ENCODE data around the gene USP44.

USP44 gene

DNA sequence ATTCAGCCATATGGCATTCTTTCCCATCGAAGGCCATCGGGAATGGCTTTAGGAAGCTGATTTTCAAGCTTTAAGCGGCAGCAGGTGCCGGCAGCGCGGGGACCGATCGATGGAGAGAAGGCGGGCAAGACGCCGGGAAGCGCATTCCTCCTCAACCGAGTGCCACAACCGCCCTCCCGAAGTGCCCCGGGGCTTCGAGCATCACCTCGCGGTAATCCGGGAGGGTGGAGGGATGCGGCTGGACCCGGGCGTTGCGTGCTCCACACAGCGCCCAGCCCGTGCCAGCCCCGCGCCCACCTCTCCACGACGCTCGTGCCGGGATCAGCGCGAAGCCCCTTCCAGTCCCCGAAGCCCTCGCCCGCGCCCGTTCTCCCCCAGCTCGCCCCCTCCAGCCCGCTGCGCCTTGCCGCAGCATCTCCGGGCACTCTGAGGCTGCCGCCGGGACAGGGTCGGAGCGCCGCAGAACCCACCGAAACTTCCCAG is 3.2 kb downstream of the USP44 start:
- DNase-seq = peak; percentile 38

DNA sequence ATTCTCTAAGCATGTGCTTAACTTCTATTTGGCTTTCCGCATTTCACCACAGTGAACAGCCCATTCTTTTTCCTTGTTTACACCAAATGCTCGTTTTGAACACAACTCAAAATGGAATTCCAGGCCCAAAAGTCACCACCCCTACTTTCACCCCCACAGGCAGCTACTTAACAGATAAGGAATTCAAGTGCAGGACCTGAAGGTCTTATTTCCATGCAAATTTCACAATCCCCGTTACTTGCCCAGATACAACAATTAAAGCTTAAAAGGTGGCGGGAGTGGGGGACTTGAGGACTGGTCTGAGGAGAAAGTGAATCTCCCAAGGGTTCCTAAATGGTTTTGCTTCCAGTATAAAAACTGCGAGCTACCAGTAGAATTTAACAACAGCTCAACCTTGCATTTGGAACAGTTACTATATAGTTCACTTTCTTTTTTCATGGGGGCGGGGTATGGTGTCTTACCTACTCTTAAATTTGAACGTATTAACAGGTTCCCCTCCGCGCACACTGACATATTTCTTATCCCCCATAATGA is 3.7 kb downstream of the USP44 start:
- no peak for DNase-seq

DNA sequence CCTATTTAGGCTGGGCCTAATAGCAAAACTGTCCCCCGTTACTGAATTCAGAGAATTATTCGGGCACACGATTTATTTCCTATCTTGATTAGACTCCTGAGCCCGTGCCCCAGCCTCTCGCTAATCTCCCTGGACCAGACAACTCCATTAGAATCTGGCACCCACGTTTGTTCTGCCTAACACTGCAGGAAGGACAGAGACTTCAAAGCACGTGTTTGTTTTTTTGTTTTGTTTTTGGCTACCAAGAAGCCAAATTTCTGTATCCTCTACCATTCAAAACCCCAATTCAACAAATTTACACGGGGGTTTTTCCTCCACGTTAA is 4.8 kb downstream of the USP44 start:
- DNase-seq = no peak

DNA sequence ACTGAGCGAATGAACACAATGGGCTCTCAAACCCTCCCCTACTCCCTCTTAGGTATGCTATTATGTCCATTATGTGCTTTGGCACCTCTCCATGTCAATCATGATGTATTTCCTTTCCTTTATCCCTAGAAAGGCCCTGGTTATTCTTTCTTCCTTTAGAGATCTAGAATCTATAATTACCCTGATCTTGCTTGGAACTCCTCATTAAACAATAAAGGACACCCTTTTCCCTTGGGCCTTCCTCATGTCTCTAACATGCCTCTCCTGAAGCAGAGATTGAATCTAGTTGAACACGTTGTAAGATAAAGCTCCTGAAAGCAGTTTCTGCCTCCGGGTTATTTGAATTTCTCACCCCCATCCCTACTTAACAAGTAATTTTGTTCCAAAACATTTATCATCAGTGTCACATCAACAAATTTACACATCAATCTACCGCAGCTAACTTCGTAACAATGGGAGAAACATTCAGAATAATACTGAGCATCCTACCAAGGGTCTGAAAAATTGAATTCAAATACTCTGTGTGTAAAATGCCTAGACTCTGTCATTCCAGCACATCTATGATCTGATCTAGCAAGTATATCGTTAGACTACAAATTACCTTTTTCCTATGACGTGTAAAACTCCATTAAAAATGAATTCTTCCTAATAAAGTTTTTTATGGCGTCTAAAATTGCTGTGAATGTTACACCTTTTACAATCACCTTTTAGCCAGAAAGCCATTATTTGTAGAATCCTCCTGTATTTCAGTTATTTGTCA is 5.4 kb downstream of the USP44 start:
- no peak for DNase-seq

DNA sequence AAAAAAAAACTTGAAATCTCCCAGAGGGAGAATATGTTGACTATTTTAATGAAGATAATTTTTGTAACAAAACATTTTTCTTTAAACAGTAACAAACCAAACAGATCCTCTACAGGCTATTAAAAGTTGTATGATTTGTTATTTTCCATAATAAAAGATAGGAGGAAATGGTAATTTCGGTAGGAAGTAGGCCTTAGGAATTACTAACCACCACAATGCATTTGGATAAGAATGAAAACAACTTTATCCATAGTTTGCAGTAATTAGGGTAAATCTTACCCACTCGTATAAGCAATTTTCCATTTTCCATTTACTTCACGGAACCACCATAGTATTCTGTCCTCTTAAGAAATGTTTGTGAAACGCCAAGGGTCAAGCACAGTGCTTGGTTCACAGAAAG is 6.0 kb downstream of the USP44 start:
- DNase-seq = no peak

DNA sequence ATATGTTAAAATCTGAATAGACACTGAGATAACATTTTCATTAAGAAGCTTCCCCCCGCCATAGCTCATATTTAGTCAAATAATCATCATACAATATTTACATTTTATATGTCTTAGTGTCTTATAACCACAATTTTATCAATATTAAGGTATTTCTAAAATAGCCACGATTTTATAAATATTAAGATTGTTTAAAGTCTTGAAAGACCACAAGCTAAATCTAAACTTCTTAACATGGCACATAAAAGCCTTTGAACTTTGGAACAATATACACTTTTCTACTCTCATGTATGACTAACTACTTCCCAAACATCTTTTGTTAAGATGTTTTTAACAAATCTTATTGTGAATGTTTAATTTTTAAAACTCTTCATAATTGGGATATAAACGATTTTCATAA is 6.5 kb downstream of the USP44 start:
- no peak for DNase-seq

DNA sequence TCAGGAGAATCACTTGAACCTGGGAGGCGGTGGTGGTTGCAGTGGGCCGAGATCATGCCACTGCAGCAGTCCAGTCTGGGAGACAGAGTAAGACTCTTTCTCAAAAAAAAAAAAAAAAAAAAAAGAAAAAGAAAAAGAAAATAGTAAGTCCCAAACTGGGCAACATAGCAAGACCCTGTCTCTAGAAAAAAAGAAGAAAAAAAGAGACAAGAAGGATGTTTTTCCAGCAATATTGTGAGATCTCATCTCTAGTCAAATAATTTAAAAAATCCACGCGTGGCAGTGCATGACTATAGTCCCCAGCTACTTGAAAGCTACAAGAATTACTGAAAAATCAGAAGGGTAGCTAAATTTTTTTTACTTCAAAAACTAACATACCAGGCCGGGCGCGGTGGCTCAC is 8.0 kb downstream of the USP44 start:
- DNase-seq = no peak

DNA sequence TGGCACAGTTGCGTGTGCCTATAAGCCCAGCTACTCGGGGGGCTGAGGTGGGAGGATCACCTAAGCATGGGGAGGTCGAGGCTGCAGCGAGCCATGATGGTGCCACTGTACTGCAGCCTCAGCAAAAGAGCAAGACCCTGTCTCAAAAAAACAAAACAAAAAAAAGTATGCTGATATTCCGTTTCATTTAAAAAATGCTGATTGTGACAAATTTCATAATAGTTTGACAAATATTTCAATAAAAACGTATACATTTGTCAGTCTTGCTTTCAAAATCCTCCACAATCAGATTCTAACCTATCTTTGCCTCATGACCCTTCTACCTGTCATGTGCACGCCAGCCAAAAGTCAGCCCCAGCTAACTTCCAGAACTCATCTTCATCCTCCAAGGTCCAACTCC is 9.8 kb downstream of the USP44 start:
- DNase-seq = no peak

DNA sequence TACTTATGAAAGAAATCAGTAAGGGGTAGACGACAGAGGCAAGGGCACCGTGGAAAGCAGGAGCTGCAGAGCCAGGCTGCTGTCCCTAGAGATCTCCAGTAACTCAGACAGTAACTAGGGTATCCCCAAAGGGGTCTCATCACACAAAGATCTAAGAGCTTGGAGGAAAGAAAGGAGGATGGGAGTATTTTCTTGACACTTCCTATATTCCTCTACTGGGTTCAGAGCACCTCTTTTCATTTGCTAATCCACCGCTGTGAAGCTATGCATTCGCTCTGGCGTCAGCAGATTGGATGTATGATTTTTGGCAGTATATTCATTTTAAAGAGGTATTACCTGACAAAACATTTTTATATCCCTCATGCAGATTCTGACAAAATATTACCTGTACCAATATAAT is 12.6 kb downstream of the USP44 start:
- no peak for DNase-seq

DNA sequence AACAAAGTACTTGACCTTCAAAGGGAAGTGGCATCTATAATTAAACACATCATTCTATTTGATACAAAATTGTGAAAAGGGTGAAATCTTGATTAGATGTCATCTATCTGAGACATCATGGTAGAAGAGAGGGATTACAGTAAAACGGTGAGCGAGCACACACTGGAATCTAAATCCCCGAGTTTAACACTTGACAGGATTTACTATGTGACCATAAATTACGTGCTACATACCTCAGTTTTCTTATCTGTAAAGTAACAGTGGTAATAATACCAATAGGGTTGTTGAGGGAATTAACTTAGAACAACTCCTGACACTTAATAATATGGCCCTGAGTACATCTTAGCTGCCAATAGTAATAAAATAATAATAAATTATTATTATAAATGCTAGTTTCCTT is 13.3 kb downstream of the USP44 start:
- DNase-seq = no peak

DNA sequence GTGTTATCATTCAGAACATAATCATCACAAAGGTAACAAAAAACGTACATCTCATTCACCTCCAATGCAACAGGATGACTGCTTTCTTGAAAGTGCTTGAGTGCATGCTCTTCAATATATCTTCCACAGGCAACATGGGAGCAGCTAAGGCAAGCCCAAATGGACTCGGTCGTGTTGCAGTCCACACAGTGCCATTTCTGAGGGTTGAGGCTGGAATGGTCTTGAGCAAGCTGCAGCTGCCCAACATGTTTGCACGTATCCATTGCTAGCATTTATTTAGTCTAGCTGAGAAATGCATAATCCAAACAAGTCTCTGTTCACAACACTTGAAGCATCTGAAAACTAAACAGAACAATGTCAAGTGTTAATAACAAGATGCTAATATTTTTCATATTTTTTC is 17.3 kb downstream of the USP44 start:
- no peak for DNase-seq

DNA sequence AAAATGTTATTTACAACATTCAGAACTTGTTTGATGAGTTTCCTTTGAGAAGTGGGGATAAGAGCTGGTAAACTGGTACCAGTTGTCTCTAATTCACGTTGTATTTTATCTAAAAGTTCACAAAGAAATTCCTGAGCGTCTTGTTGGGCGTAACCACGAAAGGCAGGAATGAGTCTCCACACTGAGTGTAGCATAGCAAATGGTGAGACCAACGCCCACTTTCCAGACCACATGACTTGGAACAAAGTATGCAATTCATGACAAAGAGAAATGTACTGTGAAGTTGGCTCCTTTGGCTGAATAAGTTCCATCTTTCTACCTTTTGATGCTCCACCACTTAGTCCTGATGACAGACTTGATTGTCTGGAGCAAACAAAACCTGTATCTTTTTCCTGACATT is 18.4 kb downstream of the USP44 start:
- no peak for DNase-seq

DNA sequence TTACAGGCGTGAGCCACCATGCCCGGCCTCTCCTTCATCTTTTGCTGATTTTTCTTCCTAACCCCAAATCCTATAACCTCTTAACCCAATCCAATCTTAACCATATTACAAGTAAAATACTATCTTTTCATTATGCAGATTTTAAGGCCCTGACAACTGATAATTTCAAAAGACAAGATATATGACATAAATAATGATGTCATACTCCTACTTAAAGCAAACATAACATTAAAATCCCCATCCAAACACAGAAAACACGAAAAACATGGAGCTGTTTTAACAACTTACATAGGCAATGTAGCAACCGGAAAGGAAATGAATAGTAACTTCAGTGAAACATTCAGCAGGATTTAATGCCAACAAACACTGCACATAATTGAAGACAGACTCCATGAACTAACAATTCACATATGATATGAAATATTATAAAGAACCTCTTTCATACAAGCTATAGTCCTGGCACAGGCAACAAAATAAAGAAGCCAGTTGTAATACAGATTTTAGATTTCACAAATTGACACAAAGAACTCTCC is 21.5 kb downstream of the USP44 start:
- DNase-seq = no peak

DNA sequence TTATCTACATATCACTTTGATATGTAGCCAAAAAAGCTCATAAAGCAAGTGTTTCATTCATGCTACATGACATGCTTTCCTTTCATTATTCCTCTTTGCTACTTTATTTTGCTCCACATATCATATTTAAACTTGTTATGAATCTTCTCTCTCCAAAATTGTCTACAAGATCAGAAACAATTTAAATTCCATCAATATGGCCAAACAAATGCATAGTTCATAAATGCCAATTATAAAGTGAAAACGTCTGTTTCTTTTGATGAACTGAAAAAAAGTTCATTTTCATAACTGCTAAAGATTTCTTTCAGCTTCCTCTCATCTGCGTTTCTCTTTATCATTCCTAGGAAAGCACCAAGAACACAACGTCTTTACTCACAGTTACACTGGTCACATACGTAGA is 22.8 kb downstream of the USP44 start:
- DNase-seq = no peak

DNA sequence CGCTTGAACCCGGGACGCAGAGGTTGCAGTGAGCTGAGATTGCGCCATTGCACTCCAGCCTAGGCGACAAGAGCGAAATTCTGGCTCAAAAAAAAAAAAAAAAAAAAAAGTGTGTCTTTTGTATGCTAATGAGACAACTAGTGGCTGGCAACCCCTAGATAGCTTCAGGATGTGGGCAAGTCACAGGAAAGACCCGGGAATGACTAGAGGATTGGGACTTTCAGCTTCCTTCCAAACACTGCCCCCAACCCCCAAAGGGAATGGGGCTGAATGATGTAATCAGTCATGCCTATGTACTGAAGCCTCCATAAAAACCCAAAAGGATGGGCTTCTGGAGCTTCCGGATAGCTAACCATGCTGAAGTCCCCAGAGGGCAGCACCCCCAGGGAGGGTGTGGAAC is 28.6 kb downstream of the USP44 start:
- DNase-seq = no peak

DNA sequence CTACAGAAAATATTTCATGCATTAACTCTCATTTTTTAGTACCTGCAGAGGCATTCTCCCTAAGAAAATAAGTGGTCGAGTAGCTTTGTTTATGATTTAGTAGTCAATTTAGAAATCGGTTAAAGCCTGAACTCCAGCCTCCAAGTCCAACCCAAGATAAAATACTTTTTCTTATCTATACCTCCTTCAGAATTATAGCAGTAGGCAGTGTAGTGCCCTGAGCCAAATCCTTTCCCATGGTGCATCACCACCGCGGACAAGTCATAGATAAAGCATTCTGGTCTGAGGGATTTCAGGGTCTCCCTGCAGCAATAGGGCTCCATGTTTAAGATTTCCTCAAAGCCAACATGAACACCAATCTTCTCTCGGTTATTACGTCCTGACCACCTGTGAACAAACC is 30.5 kb downstream of the USP44 start:
- DNase-seq = no peak

DNA sequence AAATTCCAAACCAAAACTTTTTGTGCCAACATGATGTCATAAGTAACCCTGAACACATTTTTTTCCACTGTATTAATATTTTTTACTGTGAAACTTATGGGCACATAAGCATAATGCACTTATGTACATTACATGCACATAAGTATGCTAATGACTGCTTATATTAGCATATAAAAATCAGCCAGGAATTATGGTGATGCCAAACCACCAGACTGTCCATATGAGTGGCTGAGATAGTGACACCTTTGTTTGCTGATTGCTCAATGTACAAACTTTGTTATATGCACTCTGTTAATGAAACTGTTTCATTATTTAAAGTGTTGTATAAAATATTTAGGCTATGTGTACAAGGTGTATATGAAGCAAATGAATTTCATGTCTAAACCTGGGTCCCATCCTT is 32.3 kb downstream of the USP44 start:
- DNase-seq = no peak

DNA sequence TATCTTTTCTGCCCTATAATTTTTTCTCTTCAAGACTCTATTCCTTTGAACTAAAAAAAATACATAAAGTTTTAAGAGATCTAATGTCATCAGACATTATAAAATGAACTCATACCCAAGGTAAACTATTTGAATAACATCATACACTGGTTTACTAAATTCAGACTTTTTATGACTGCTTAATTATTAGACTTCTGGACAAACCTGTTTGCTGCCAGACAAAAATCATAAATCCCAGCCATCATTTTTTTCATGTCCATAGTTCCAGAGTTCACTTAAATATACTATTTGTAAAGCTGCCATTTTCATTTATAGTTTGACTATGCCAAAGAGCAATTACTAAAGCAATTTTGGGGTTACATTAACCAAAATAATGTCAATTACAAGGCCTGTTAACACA is 34.0 kb downstream of the USP44 start:
- no peak for DNase-seq

DNA sequence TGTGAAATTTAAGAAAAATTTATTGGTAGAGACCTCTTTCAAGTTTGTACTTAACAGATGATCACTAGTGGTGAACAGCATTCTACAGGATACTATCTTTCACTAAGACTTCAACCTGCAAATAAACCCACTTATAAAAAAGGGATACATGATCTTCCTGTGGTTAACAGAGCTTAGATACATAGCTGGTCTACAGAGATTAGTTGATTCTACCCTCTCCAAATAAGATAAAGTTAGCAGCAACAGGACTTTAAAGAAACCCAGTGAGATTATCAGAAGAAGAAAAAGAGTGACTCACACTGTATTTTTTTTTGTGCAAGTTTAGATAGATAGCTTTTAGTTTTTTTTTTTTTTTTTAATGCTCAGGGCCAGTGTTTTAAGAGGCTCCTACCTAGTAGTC is 34.5 kb downstream of the USP44 start:
- no peak for DNase-seq

DNA sequence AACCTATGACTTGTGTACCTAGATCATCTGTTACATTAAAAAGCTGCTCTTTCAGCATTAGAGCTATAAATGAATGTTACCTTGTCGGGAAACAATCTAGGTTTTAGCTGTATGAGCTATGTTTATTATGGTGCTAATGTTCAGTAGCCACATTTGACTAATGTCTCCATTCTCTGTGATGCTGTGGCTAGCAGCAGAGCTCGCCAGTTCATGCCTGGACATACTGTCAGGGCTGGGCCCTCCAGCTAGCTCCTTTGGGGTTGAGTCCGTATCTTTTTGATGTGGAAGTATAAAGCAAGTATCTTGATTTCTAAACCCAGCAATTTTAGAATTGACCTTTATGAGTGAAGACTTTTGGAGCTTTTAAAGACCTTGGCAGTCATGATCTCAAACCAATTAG is 36.1 kb downstream of the USP44 start:
- DNase-seq = no peak

DNA sequence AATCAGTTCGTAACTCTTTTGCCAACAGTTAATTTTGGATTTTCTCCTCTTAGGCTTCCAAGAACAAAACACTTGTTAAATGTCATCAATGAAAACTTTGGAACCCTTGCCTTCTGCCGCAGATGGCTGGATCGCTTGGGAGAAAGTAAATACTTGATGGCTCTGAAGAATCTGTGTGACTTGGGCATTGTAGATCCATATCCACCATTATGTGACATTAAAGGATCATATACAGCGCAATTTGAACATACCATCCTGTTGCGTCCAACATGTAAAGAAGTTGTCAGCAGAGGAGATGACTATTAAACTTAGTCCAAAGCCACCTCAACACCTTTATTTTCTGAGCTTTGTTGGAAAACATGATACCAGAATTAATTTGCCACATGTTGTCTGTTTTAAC is 37.7 kb downstream of the USP44 start:
- DNase-seq = no peak

DNA sequence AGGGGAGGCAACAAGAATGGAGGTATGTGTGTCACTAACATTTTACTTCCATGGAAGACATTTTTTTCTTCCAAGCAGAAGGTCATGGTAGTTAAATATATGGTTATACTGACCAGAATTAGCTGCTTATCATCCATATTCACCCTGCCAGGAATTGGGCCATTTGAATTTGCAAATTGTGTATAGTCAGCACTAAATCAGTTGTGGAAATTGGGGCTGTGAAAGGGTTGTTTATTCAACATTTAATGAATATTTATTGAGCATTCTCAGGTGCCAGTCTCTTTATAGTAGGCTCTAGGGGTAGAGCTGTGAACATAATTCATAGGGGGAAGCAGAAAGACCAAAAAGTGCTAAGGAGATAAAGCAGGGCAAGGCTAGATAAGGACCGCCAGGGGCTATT is 39.3 kb downstream of the USP44 start:
- DNase-seq = no peak

DNA sequence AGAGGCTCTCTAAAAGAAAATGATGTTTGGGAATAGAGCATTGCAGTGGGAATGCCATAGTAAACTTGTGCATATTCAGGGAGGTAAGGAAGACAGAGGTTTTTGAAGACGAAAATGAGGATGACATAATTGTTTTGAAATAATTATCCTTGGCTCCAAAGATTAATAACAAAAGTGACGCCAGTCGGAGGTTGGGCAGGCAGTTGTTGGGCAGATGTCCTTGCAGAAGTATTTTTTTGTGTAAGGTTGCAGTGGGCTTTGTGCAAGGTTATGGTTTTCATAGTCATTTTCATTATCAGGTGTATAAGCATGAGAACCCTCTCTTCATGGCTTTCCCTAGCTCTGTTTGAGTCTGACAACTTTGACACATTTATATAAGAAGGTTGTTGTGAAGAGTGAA is 42.0 kb downstream of the USP44 start:
- DNase-seq = no peak

DNA sequence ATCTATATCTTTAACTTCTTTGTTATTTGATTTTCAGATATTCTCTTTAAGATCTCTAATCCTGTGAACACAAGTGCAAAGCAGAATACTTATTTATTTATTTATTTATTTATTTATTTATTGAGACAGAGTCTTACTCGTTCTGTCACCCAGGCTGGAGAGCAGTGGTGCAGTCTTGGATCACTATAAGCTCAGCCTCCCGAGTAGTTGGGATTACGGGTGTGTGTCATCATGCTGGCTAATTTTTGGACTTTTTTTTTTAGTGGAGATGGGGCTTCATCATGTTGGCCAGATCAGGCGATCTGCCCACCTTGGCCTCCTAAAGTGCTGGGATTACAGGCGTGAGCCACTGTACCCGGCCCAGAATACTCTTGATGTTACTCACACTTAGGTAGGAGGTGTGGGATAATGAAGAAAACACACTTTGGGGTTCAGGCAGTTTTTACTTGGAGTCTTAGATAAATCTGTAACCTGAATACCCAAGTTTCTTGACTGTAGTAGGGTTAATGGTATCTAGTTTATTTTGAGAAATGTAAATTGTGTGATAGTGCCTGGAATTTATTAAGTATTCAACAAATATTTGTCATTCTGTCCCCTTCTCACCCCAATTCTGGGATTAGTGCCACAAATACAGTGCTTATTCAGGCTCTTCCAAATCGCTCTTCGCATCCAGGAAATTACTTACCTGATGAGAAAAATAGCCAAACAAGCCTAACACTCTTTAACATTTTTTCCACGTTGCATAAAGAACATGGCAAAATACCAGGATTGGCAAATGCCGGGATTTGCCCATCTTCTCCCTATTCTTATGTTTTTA is 44.4 kb downstream of the USP44 start:
- no peak for DNase-seq
